Measurements from ENCODE around the gene ADAM19. TPM values are rescaled to one million over a fixed set of nuclear protein-coding genes. Genes with fewer than 3 reads are reported as not detected.
A peak's percentile ranks its signal among the peaks of the same experiment; 100 is the strongest.

Gene ADAM19
- total RNA-seq, 1 donor from 2014 or later: 10.6 TPM

- ATAC-seq (peak; percentile 58), DNase-seq (no peak)
- Histone ChIP-seq H3K36me3 (no peaks in the 10 kb centered on the region), H3K27me3 (no peaks in the 10 kb centered on the region), H3K9me3 (no peaks in the 10 kb centered on the region), H3K27ac (peak overlapping the region; percentile 52), H3K4me3 (no peak overlapping the region), H3K4me1 (peaks cover 31% of the 10 kb centered on the region)
- intact Hi-C loops (cut with DNase I): no loop called here
- no peak for TF ChIP-seq CTCF (IDR thresholded peaks at IDR 0.05)
These were observed 26.9 kb downstream of the ADAM19 start for GRCh38 chr5:157548513-157549282.

- Histone ChIP-seq H3K27me3 (no peaks in the 10 kb centered on the region), H3K36me3 (no peaks in the 10 kb centered on the region), H3K9me3 (no peaks in the 10 kb centered on the region), H3K4me1 (peaks cover 38% of the 10 kb centered on the region), H3K27ac (peak overlapping the region; percentile 52), H3K4me3 (no peak overlapping the region)
- no peak for DNase-seq
- ATAC-seq: peak; percentile 15
- intact Hi-C loops (cut with DNase I): no loop called here
- TF ChIP-seq CTCF (IDR thresholded peaks at IDR 0.05): no peak
These were observed 27.5 kb downstream of the ADAM19 start for GRCh38 chr5:157547941-157548512.

GRCh38 chr5:157546456-157547100, 29.0 kb downstream of the ADAM19 start:
- no peak for DNase-seq
- Histone ChIP-seq H3K27ac (no peak overlapping the region), H3K4me1 (peaks cover 48% of the 10 kb centered on the region), H3K9me3 (no peaks in the 10 kb centered on the region), H3K4me3 (no peak overlapping the region), H3K36me3 (no peaks in the 10 kb centered on the region), H3K27me3 (no peaks in the 10 kb centered on the region)
- intact Hi-C loops (cut with DNase I): no loop called here
- no peak for TF ChIP-seq CTCF (IDR thresholded peaks at IDR 0.05)
- ATAC-seq: no peak

- intact Hi-C loops (cut with DNase I): no loop called here
- no peak overlapping the region for H3K4me3 ChIP-seq
- no peaks in the 10 kb centered on the region for H3K9me3 ChIP-seq
- peaks cover 53% of the 10 kb centered on the region for H3K4me1 ChIP-seq
- no peak for TF ChIP-seq CTCF (IDR thresholded peaks at IDR 0.05)
- no peaks in the 10 kb centered on the region for H3K27me3 ChIP-seq
- no peak for DNase-seq
- H3K27ac ChIP-seq: no peak overlapping the region
- H3K36me3 ChIP-seq: no peaks in the 10 kb centered on the region
- no peak for ATAC-seq
These were observed 29.8 kb downstream of the ADAM19 start for GRCh38 chr5:157545610-157546310.

GRCh38 chr5:157544623-157544989, 31.0 kb downstream of the ADAM19 start:
- no peak for TF ChIP-seq CTCF (IDR thresholded peaks at IDR 0.05)
- intact Hi-C loops (cut with DNase I): no loop called here
- no peaks in the 10 kb centered on the region for H3K27me3 ChIP-seq
- H3K4me1 ChIP-seq: peaks cover 61% of the 10 kb centered on the region
- no peak for DNase-seq
- no peak overlapping the region for H3K4me3 ChIP-seq
- ATAC-seq: no peak
- no peaks in the 10 kb centered on the region for H3K9me3 ChIP-seq
- H3K27ac ChIP-seq: peak overlapping the region; percentile 65
- no peaks in the 10 kb centered on the region for H3K36me3 ChIP-seq

Measured in upper lobe of right lung (tissue), 1 donor.